Esophagus muscularis mucosa (tissue), 4 donors: ENCODE measurements around the gene F11R.

Experiments used
- CTCF ChIP-seq, 3 experiments: fragments of 200-600 bp in 2 of 3; fragments of 450-650 bp in 1 of 3; sonication (generic) in 2 of 3; IDR thresholded peaks; one replicate each; pipeline ENCODE4 v1.5.1; 2017 to 2019; ENCODE audit warnings: antibody characterized with exemption in 3 of 3, mild to moderate bottlenecking in 2 of 3, moderate library complexity in 1 of 3
- EP300 ChIP-seq: sonication (generic); formaldehyde crosslinking; IDR thresholded peaks from one replicate; pipeline ENCODE4 v1.6.1; 2017; ENCODE audit warnings: antibody characterized with exemption
- POLR2AphosphoS5 ChIP-seq, 2 donors: sonication (generic); formaldehyde crosslinking; IDR thresholded peaks; one replicate each; pipeline ENCODE4 v1.6.1; 2017; ENCODE audit warnings: antibody characterized with exemption in 2 of 2

- TF ChIP-seq CTCF (IDR thresholded peaks at IDR 0.05) (no peak), EP300 (no peak), POLR2AphosphoS5 (IDR thresholded peaks at IDR 0.05) (no peak)
These were observed 28.2 kb upstream of the F11R start for GRCh38 chr1:161048949-161049722.
